H1 (cell line): Measurements from ENCODE around the gene MSL1. TPM values are rescaled to one million over a fixed set of nuclear protein-coding genes. Genes with fewer than 3 reads are reported as not detected.

Source experiments
- CTCF ChIA-PET: fragments of 300-600 bp; sonication (Branson Sonifier 250); formaldehyde crosslinking; loops from one replicate; lab custom pipeline; 2021; ENCODE audit not compliant: partially characterized antibody; lab: Charles Lee
- POLR2A ChIA-PET: fragments of 300-600 bp; sonication (Branson Sonifier 250); formaldehyde crosslinking; loops from one replicate; lab custom pipeline; 2021; ENCODE audit warnings: inconsistent platforms; ENCODE audit not compliant: partially characterized antibody; lab: Charles Lee
- DNase-seq, 2 experiments: peaks; one replicate each; pipeline versions ENCODE4 v3.0.0 to v3.0.0-alpha.2; 2010 to 2022; ENCODE audit warnings: low spot score in 2 of 2, low read depth in 1 of 2, mixed read lengths in 1 of 2
- FAIRE-seq: peaks from 2 replicates; lab custom pipeline; 2011; peaks lifted over from hg19 to GRCh38; lab: Jason Lieb, UNC
- H2AFZ ChIP-seq: 2 replicates; pipeline ENCODE4 v1.8.1; 2012; ENCODE audit warnings: low read length, inconsistent platforms
- H2AK5ac ChIP-seq: 2 replicates; pipeline ENCODE4 v1.6.1; 2013; ENCODE audit warnings: low read depth, low read length
- H2BK120ac ChIP-seq: replicated peaks from 2 replicates; pipeline ENCODE3; 2013; ENCODE audit warnings: low read depth, low read length, inconsistent platforms
- H2BK12ac ChIP-seq: 2 replicates; pipeline ENCODE4 v1.6.1; 2013; ENCODE audit warnings: low read depth, low read length
- H2BK15ac ChIP-seq: 2 replicates; pipeline ENCODE4 v1.6.1; 2013; ENCODE audit warnings: low read length
- H2BK20ac ChIP-seq: 2 replicates; pipeline ENCODE4 v1.6.1; 2013; ENCODE audit warnings: low read length
- H2BK5ac ChIP-seq: 2 replicates; pipeline ENCODE4 v1.6.1; 2013; ENCODE audit warnings: low read depth, low read length
- H3K14ac ChIP-seq: 2 replicates; pipeline ENCODE4 v1.6.1; 2013; ENCODE audit warnings: inconsistent platforms; ENCODE audit not compliant: insufficient read length
- H3K18ac ChIP-seq: 2 replicates; pipeline ENCODE4 v1.6.1; 2013; ENCODE audit warnings: low read length; ENCODE audit errors: extremely low read depth
- H3K23ac ChIP-seq: 2 replicates; pipeline ENCODE4 v1.6.1; 2013; ENCODE audit warnings: inconsistent platforms; ENCODE audit not compliant: insufficient read length
- H3K23me2 ChIP-seq: 2 replicates; pipeline ENCODE4 v1.6.1; 2013; ENCODE audit warnings: low read depth, low read length
- H3K27ac ChIP-seq: 2 replicates; pipeline ENCODE4 v1.6.1; 2011; ENCODE audit warnings: low read depth, low read length, inconsistent platforms
- H3K27me3 ChIP-seq, 4 experiments: replicated peaks in 1 of 4; 1 replicate in 1 of 4; 2 replicates in 3 of 4; pipeline versions ENCODE4 v1.6.1 to v1.8.1; 2011 to 2013; ENCODE audit warnings: low read length in 3 of 4, mild to moderate bottlenecking in 3 of 4, inconsistent platforms in 2 of 4, mixed read lengths in 2 of 4, moderate library complexity in 1 of 4; ENCODE audit not compliant: control insufficient read depth in 3 of 4, insufficient read depth in 3 of 4; ENCODE audit errors: extremely low read depth in 1 of 4
- H3K36me3 ChIP-seq, 4 experiments: 2 replicates each; pipeline versions ENCODE4 v1.6.1 to v1.8.1; 2011 to 2013; ENCODE audit warnings: mild to moderate bottlenecking in 4 of 4, low read length in 3 of 4, moderate library complexity in 2 of 4, control low read depth in 1 of 4, inconsistent platforms in 1 of 4; ENCODE audit not compliant: insufficient read depth in 4 of 4, control insufficient read depth in 2 of 4
- H3K4ac ChIP-seq: replicated peaks from 2 replicates; pipeline ENCODE3; 2013; ENCODE audit warnings: low read length, low read depth, mixed read lengths, inconsistent platforms; ENCODE audit not compliant: insufficient read length
- H3K4me1 ChIP-seq, 4 experiments: replicated peaks in 1 of 4; 1 replicate in 1 of 4; 2 replicates in 3 of 4; pipeline versions ENCODE4 v1.6.1 to v1.8.1; 2011 to 2013; ENCODE audit warnings: low read length in 3 of 4, inconsistent platforms in 2 of 4, mixed read lengths in 1 of 4; ENCODE audit not compliant: insufficient read depth in 4 of 4, control insufficient read depth in 3 of 4
- H3K4me2 ChIP-seq, 2 experiments: 2 replicates each; pipeline versions ENCODE4 v1.6.1 to v1.8.1; 2011 to 2013; ENCODE audit warnings: low read depth in 2 of 2, low read length in 2 of 2, control low read depth in 1 of 2, inconsistent platforms in 1 of 2, mild to moderate bottlenecking in 1 of 2; ENCODE audit not compliant: insufficient read depth in 1 of 2
- H3K4me3 ChIP-seq, 4 experiments: fragments of 200-600, 300-600 bp in 1 of 4; sonication (generic), shearing (Covaris generic), sonication (Bioruptor Twin) in 1 of 4; 2 replicates each; pipeline versions ENCODE4 v1.5.1 to v1.8.1; 2011 to 2016; ENCODE audit warnings: low read length in 4 of 4, low read depth in 3 of 4, control low read depth in 2 of 4, inconsistent platforms in 2 of 4, mild to moderate bottlenecking in 2 of 4, mixed read lengths in 1 of 4, moderate library complexity in 1 of 4; ENCODE audit not compliant: insufficient read depth in 2 of 4; ENCODE audit errors: extremely low read depth in 1 of 4
- H3K56ac ChIP-seq: replicated peaks from 2 replicates; pipeline ENCODE3; 2013; ENCODE audit warnings: low read depth, mild to moderate bottlenecking, mixed read lengths, low read length, inconsistent platforms; ENCODE audit not compliant: insufficient read length
- H3K79me1 ChIP-seq: 2 replicates; pipeline ENCODE4 v1.6.1; 2013; ENCODE audit warnings: low read depth, low read length, control low read depth
- H3K79me2 ChIP-seq, 2 experiments: 2 replicates each; pipeline versions ENCODE4 v1.6.1 to v1.8.1; 2012 to 2013; ENCODE audit warnings: low read length in 2 of 2, mild to moderate bottlenecking in 2 of 2, inconsistent platforms in 1 of 2; ENCODE audit not compliant: insufficient read depth in 2 of 2, control insufficient read depth in 1 of 2
- H3K9ac ChIP-seq, 4 experiments: replicated peaks in 1 of 4; 1 replicate in 1 of 4; 2 replicates in 3 of 4; pipeline versions ENCODE4 v1.6.1 to v1.8.1; 2011 to 2013; ENCODE audit warnings: low read depth in 3 of 4, low read length in 3 of 4, control low read depth in 2 of 4, mild to moderate bottlenecking in 2 of 4, moderate library complexity in 2 of 4, inconsistent platforms in 1 of 4; ENCODE audit errors: extremely low read depth in 1 of 4
- H3K9me3 ChIP-seq, 2 experiments: 2 replicates each; pipeline versions ENCODE4 v1.6.1 to v1.8.1; 2012 to 2013; ENCODE audit warnings: mild to moderate bottlenecking in 2 of 2, moderate library complexity in 2 of 2, control low read depth in 1 of 2, inconsistent platforms in 1 of 2, low read depth in 1 of 2, low read length in 1 of 2, mixed read lengths in 1 of 2; ENCODE audit not compliant: insufficient read depth in 2 of 2
- H4K20me1 ChIP-seq, 2 experiments: replicated peaks in 1 of 2; 2 replicates each; pipeline versions ENCODE3 to v1.8.1; 2011 to 2013; ENCODE audit warnings: inconsistent platforms in 2 of 2, low read length in 2 of 2, mild to moderate bottlenecking in 1 of 2; ENCODE audit not compliant: insufficient read depth in 2 of 2, control insufficient read depth in 1 of 2
- H4K5ac ChIP-seq: 2 replicates; pipeline ENCODE4 v1.6.1; 2013; ENCODE audit warnings: low read length, low read depth, mixed read lengths, inconsistent platforms; ENCODE audit not compliant: insufficient read length
- H4K8ac ChIP-seq: 2 replicates; pipeline ENCODE4 v1.8.0; 2013; ENCODE audit warnings: mild to moderate bottlenecking, moderate library complexity, low read length, inconsistent platforms; ENCODE audit not compliant: insufficient read depth; ENCODE audit errors: extremely low read depth
- H4K91ac ChIP-seq: replicated peaks from 2 replicates; pipeline ENCODE3; 2013; ENCODE audit warnings: low read length, mixed read lengths, inconsistent platforms; ENCODE audit not compliant: insufficient read length
- ASH2L ChIP-seq: fragments of 200-600, 300-600 bp; sonication (generic); IDR thresholded peaks from one replicate; pipeline ENCODE4 v1.7.1; 2017; ENCODE audit warnings: low read length
- BACH1 ChIP-seq: IDR thresholded peaks from 2 replicates; pipeline ENCODE4 v1.6.1; 2012; ENCODE audit warnings: low read length, improper control_type of control experiment
- CEBPB ChIP-seq: IDR thresholded peaks from 2 replicates; pipeline ENCODE4 v1.6.1; 2012; ENCODE audit warnings: low read depth, low read length
- CTBP2 ChIP-seq: IDR thresholded peaks from 2 replicates; pipeline ENCODE4 v1.7.0; 2011; ENCODE audit warnings: borderline replicate concordance, mild to moderate bottlenecking, moderate library complexity, mixed read lengths, low read length; ENCODE audit not compliant: insufficient read depth, insufficient read length
- EP300 ChIP-seq, 2 experiments: IDR thresholded peaks; 1 replicate in 1 of 2; 2 replicates in 1 of 2; pipeline ENCODE4 v1.6.1; 2011 to 2012; ENCODE audit warnings: low read depth in 2 of 2, low read length in 2 of 2, mild to moderate bottlenecking in 2 of 2, borderline replicate concordance in 1 of 2, inconsistent platforms in 1 of 2, moderate library complexity in 1 of 2
- JUN ChIP-seq: IDR thresholded peaks from 2 replicates; pipeline ENCODE4 v1.6.1; 2011; ENCODE audit warnings: low read depth, mild to moderate bottlenecking, improper control_type of control experiment, low read length
- KDM4A ChIP-seq: IDR thresholded peaks from one replicate; pipeline ENCODE4 v1.7.1; 2012; ENCODE audit warnings: low read depth, mild to moderate bottlenecking, moderate library complexity, low read length, inconsistent platforms; ENCODE audit not compliant: severe bottlenecking
- SAP30 ChIP-seq: fragments of 300-600 bp; sonication (generic); IDR thresholded peaks from 2 replicates; pipeline ENCODE4 v1.7.1; 2012; ENCODE audit warnings: low read length, moderate library complexity, mild to moderate bottlenecking, inconsistent platforms; ENCODE audit not compliant: insufficient read depth, insufficient replicate concordance
- SP4 ChIP-seq: IDR thresholded peaks from 2 replicates; pipeline ENCODE4 v1.6.1; 2012; ENCODE audit warnings: low read length, inconsistent platforms
- SUZ12 ChIP-seq: fragments of 200-600 bp; sonication (generic); IDR thresholded peaks from 2 replicates; pipeline ENCODE4 v1.6.1; 2012; ENCODE audit warnings: mild to moderate bottlenecking, inconsistent platforms, low read length, moderate library complexity, mixed read lengths
- TAF1 ChIP-seq: IDR thresholded peaks from 2 replicates; pipeline ENCODE4 v1.6.1; 2011; ENCODE audit warnings: mild to moderate bottlenecking, low read depth, low read length
- TEAD4 ChIP-seq: IDR thresholded peaks from 2 replicates; pipeline ENCODE4 v1.6.1; 2012; ENCODE audit warnings: low read depth, low read length, inconsistent platforms, mixed read lengths
- WGBS, 2 experiments: shearing (Covaris generic) in 1 of 2; methylation state at CpG; one replicate each; pipeline versions ENCODE4 v1.1.6 to v1.1.7; 2013 to 2015; ENCODE audit warnings: low lambda C conversion rate in 2 of 2, mixed read lengths in 2 of 2, inconsistent platforms in 1 of 2, low coverage in 1 of 2, missing lambda C conversion rate in 1 of 2; ENCODE audit not compliant: insufficient replicate concordance in 2 of 2, insufficient coverage in 1 of 2, insufficient read length in 1 of 2; ENCODE audit errors: extremely low coverage in 1 of 2, missing lambda C conversion rate in 1 of 2; 5-methylcytosine and 5-hydroxymethylcytosine counted together
- polyA plus RNA-seq, 7 experiments: library from polyadenylated mRNA; depleted of rRNA in 3 of 7; stranded (reverse) in 5 of 7; unstranded in 2 of 7; fragments of >200 nt in 5 of 7; fragments of 200-250 nt in 2 of 7; gene quantifications; 1 replicate in 5 of 7; 2 replicates in 1 of 7; 4 replicates in 1 of 7; pipeline versions ENCODE4 v1.2.1 to v1.2.3, GENCODE V29; 2011 to 2013; ENCODE audit warnings: missing spikeins in 2 of 7, mixed read lengths in 2 of 7
- total RNA-seq: library from RNA; stranded (reverse); fragmentation: NEBNext Ultra II Directional; extraction: Animal tissue kit (Norgen Biotek cat#: 25700); gene quantifications from 2 replicates; pipeline ENCODE4 v1.2.1, GENCODE V29; 2021
- TF ChIP-seq, protein P1 (sequence below): IDR thresholded peaks from 2 replicates; pipeline ENCODE4 v1.6.1; 2011; ENCODE audit warnings: low read depth, mild to moderate bottlenecking, low read length; ENCODE audit not compliant: insufficient read depth

MSL1 gene
- total and polyA plus RNA-seq, 2 of the 8 experiments (the other 6 are each of a cell fraction or from before 2014, with no cell fraction given): 24.1 to 66.5 TPM

DNA sequence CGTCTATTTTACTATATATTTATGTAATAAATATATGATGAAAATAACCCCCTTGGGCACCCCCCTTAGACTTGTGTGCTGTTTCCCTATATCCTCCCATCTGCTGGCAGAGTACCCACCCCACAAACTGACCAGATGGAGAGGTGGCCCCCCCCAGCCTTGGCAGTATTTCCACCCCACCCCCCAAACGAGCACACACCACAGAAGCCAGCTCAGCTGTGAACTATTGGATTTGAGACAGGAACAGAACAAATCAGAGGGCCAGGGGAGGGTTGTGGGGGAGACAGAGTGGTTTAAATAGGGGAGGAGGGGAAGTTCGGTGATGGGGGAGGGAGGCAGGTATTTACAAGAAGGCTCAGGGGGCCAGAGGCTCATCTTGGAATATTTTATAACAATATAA is 29.2 kb upstream of the MSL1 start:
- Histone ChIP-seq H2AK5ac (no peak overlapping the region), H3K79me2 (no peaks in the 10 kb centered on the region), H2BK12ac (no peak overlapping the region), H3K4me2 (no peak overlapping the region), H3K23ac (no peak overlapping the region), H3K9ac (no peak overlapping the region), H3K9me3 (no peaks in the 10 kb centered on the region), H3K14ac (no peak overlapping the region), H3K36me3 (peaks cover 0 to 30% (median 14%) of the 10 kb centered on the region in 4 experiments; a peak in 5 of 8 replicates), H4K91ac (no peak overlapping the region), H3K4me3 (no peak overlapping the region), H3K56ac (no peak overlapping the region), H3K18ac (no peak overlapping the region), H3K23me2 (no peaks in the 10 kb centered on the region), H3K27me3 (0 out of 7 replicates have a peak, but pooled peaks cover 0 to 1% (median 0%) of the 10 kb centered on the region in 4 experiments), H3K4me1 (peaks cover 0 to 27% (median 4%) of the 10 kb centered on the region in 4 experiments; a peak in 6 of 7 replicates), H4K20me1 (peaks cover 0 to 1% of the 10 kb centered on the region in 2 experiments), H3K4ac (no peak overlapping the region), H3K79me1 (no peaks in the 10 kb centered on the region), H4K5ac (no peak overlapping the region), H4K8ac (no peak overlapping the region; the same call in 1 of the 2 replicates), H2BK20ac (no peak overlapping the region), H2BK5ac (no peak overlapping the region), H2AFZ (no peak overlapping the region), H3K27ac (no peak overlapping the region), H2BK15ac (no peak overlapping the region), H2BK120ac (no peak overlapping the region)
- FAIRE-seq: no peak
- POLR2A ChIA-PET: interaction anchor here (0.6 to 20.8 kb wide), 5 partner anchors 9 to 45 kb away, joined by 3 to 399 read pairs (median 5); partner anchors contain the start of gene MSL1
- CTCF ChIA-PET: interaction anchor here (1.5 to 8.5 kb wide), 5 partner anchors 15 to 79 kb away, joined by 4 to 85 read pairs (median 7); no protein-coding TSS in a partner anchor
- WGBS, 2 experiments: 75% methylated on average over 3 of the region's 3 CpGs; no CpG with 5 or more reads in 1 of the 2 experiments
- DNase-seq: no peak
- TF ChIP-seq TEAD4 (no peak), BACH1 (no peak), ASH2L (no peak), JUN (no peak), SP4 (no peak), SUZ12 (no peak), CEBPB (no peak), SAP30 (no peak), CTBP2 (no peak), EP300 (IDR thresholded peaks at IDR 0.05; ENCODE audit: borderline replicate concordance in 1 of 2, low read depth in 2 of 2, low read length in 2 of 2) (no peak), TAF1 (no peak), KDM4A (no peak)
- TF ChIP-seq, protein P1, sequence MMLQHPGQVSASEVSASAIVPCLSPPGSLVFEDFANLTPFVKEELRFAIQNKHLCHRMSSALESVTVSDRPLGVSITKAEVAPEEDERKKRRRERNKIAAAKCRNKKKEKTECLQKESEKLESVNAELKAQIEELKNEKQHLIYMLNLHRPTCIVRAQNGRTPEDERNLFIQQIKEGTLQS: no peak
